H9 (cell line): ENCODE data around the gene CLIP3. TPM values are rescaled to one million over a fixed set of nuclear protein-coding genes. Genes with fewer than 3 reads are reported as not detected.

Source experiments
- DNase-seq: peaks from one replicate; pipeline ENCODE4 v3.0.0-alpha.2; 2017
- H2AFZ ChIP-seq: one replicate; pipeline ENCODE4 v1.6.1; 2013; ENCODE audit warnings: mild to moderate bottlenecking, low read length, control low read depth, moderate library complexity
- H2AK5ac ChIP-seq: 2 replicates; pipeline ENCODE4 v1.6.1; 2013; ENCODE audit warnings: low read length, control low read depth, mixed read lengths; ENCODE audit not compliant: insufficient read length
- H2BK120ac ChIP-seq: one replicate; pipeline ENCODE4 v1.6.1; 2013; ENCODE audit warnings: low read depth, mild to moderate bottlenecking, low read length, control low read depth, inconsistent platforms; ENCODE audit not compliant: poor library complexity, severe bottlenecking
- H2BK12ac ChIP-seq: 2 replicates; pipeline ENCODE4 v1.6.1; 2013; ENCODE audit warnings: low read length, control low read depth, mixed read lengths, low read depth; ENCODE audit not compliant: insufficient read length
- H2BK15ac ChIP-seq: 2 replicates; pipeline ENCODE4 v1.6.1; 2013; ENCODE audit warnings: low read depth, low read length, control low read depth
- H2BK20ac ChIP-seq: one replicate; pipeline ENCODE4 v1.6.1; 2013; ENCODE audit warnings: low read depth, mild to moderate bottlenecking, low read length, control low read depth, inconsistent platforms; ENCODE audit not compliant: poor library complexity, severe bottlenecking
- H2BK5ac ChIP-seq: 2 replicates; pipeline ENCODE4 v1.6.1; 2013; ENCODE audit warnings: low read length, control low read depth, mixed read lengths; ENCODE audit not compliant: insufficient read length
- H3K14ac ChIP-seq: 2 replicates; pipeline ENCODE4 v1.6.1; 2013; ENCODE audit warnings: low read length, control low read depth; ENCODE audit not compliant: insufficient read depth
- H3K18ac ChIP-seq: 2 replicates; pipeline ENCODE4 v1.6.1; 2013; ENCODE audit warnings: low read depth, mild to moderate bottlenecking, mixed read lengths, low read length, control low read depth; ENCODE audit not compliant: insufficient read length
- H3K23ac ChIP-seq: 2 replicates; pipeline ENCODE4 v1.6.1; 2013; ENCODE audit warnings: low read length, control low read depth, mixed read lengths, low read depth; ENCODE audit not compliant: insufficient read length
- H3K23me2 ChIP-seq: 2 replicates; pipeline ENCODE4 v1.6.1; 2013; ENCODE audit warnings: low read depth, mild to moderate bottlenecking, mixed read lengths, low read length, control low read depth; ENCODE audit not compliant: insufficient read length, poor library complexity, severe bottlenecking
- H3K27ac ChIP-seq: 2 replicates; pipeline ENCODE4 v1.5.1; 2013; ENCODE audit warnings: low read length, control low read depth, mixed read lengths, low read depth; ENCODE audit not compliant: insufficient read length
- H3K27me3 ChIP-seq: 2 replicates; pipeline ENCODE4 v1.6.1; 2013; ENCODE audit warnings: low read length, control low read depth, inconsistent platforms; ENCODE audit not compliant: insufficient read depth
- H3K4ac ChIP-seq: 2 replicates; pipeline ENCODE4 v1.6.1; 2013; ENCODE audit warnings: low read depth, mild to moderate bottlenecking, control low read depth, inconsistent platforms, low read length, moderate library complexity
- H3K4me1 ChIP-seq: 2 replicates; pipeline ENCODE4 v1.6.1; 2013; ENCODE audit warnings: low read length, control low read depth, inconsistent platforms; ENCODE audit not compliant: insufficient read depth
- H3K4me2 ChIP-seq: 2 replicates; pipeline ENCODE4 v1.6.1; 2013; ENCODE audit warnings: low read length, control low read depth, mixed read lengths; ENCODE audit not compliant: insufficient read length, insufficient read depth
- H3K56ac ChIP-seq: 2 replicates; pipeline ENCODE4 v1.6.1; 2013; ENCODE audit warnings: low read depth, mild to moderate bottlenecking, mixed read lengths, low read length, control low read depth; ENCODE audit not compliant: insufficient read length
- H3K79me1 ChIP-seq: 2 replicates; pipeline ENCODE4 v1.6.1; 2013; ENCODE audit warnings: low read depth, mild to moderate bottlenecking, moderate library complexity, low read length, control low read depth, inconsistent platforms; ENCODE audit not compliant: insufficient read depth, poor library complexity, severe bottlenecking
- H3K79me2 ChIP-seq: 2 replicates; pipeline ENCODE4 v1.6.1; 2013; ENCODE audit warnings: low read length, control low read depth, inconsistent platforms; ENCODE audit not compliant: insufficient read depth
- H3K9ac ChIP-seq: 2 replicates; pipeline ENCODE4 v1.6.1; 2013; ENCODE audit warnings: low read length, control low read depth, mixed read lengths; ENCODE audit not compliant: insufficient read length; ENCODE audit errors: extremely low read depth
- H3K9me3 ChIP-seq: one replicate; pipeline ENCODE4 v1.6.1; 2013; ENCODE audit warnings: low read depth, low read length, inconsistent platforms; ENCODE audit not compliant: control insufficient read depth
- H3T11ph ChIP-seq: one replicate; pipeline ENCODE4 v1.6.1; 2013; ENCODE audit warnings: mild to moderate bottlenecking, low read length, control low read depth, inconsistent platforms
- H4K20me1 ChIP-seq: one replicate; pipeline ENCODE4 v1.6.1; 2013; ENCODE audit not compliant: control insufficient read depth, insufficient read length, insufficient read depth
- H4K5ac ChIP-seq: 2 replicates; pipeline ENCODE4 v1.6.1; 2013; ENCODE audit warnings: low read depth, mild to moderate bottlenecking, mixed read lengths, low read length, control low read depth; ENCODE audit not compliant: insufficient read length
- H4K8ac ChIP-seq: replicated peaks from 2 replicates; pipeline ENCODE4 v1.6.1; 2013; ENCODE audit warnings: low read length, control low read depth, mixed read lengths, low read depth; ENCODE audit not compliant: insufficient read length
- H4K91ac ChIP-seq: 2 replicates; pipeline ENCODE4 v1.6.1; 2013; ENCODE audit warnings: low read depth, mild to moderate bottlenecking, moderate library complexity, mixed read lengths, low read length, control low read depth; ENCODE audit not compliant: insufficient read length
- H3K27ac Mint-ChIP-seq, 3 experiments: 2 replicates in 2 of 3; 3 replicates in 1 of 3; pipeline ENCODE4 v1.8.0; 2020 to 2021; ENCODE audit warnings: mixed read lengths in 3 of 3, mild to moderate bottlenecking in 1 of 3, moderate library complexity in 1 of 3
- H3K27me3 Mint-ChIP-seq: 2 replicates; pipeline ENCODE4 v1.8.0; 2021; ENCODE audit warnings: low read depth, mild to moderate bottlenecking, moderate library complexity, mixed read lengths
- H3K36me3 Mint-ChIP-seq, 3 experiments: 2 replicates in 2 of 3; 3 replicates in 1 of 3; pipeline ENCODE4 v1.8.0; 2020 to 2021; ENCODE audit warnings: low read depth in 3 of 3, mixed read lengths in 3 of 3; ENCODE audit not compliant: insufficient read depth in 1 of 3
- H3K4me1 Mint-ChIP-seq, 2 experiments: 2 replicates each; pipeline ENCODE4 v1.8.0; 2020; ENCODE audit warnings: mixed read lengths in 2 of 2
- H3K4me3 Mint-ChIP-seq, 2 experiments: 2 replicates in 1 of 2; 3 replicates in 1 of 2; pipeline ENCODE4 v1.8.0; 2020 to 2021; ENCODE audit warnings: mild to moderate bottlenecking in 2 of 2, mixed read lengths in 2 of 2, moderate library complexity in 1 of 2
- H3K9me3 Mint-ChIP-seq, 2 experiments: 2 replicates in 1 of 2; 3 replicates in 1 of 2; pipeline ENCODE4 v1.8.0; 2020; ENCODE audit warnings: mild to moderate bottlenecking in 2 of 2, mixed read lengths in 2 of 2, moderate library complexity in 1 of 2
- CTCF ChIP-seq: fragments of 200-600 bp; sonication (generic); conservative IDR thresholded peaks from 3 replicates; pipeline ENCODE4 v1.8.0; 2021; ENCODE audit warnings: antibody characterized with exemption, mild to moderate bottlenecking
- WGBS: extraction: QIAGEN DNeasy Blood & Tissue Kit; methylation state at CpG from one replicate; pipeline ENCODE4 v1.1.7; 2013; ENCODE audit warnings: missing lambda C conversion rate, low lambda C conversion rate, mixed read lengths; ENCODE audit not compliant: insufficient read length; ENCODE audit errors: extremely low coverage; 5-methylcytosine and 5-hydroxymethylcytosine counted together
- total RNA-seq: library from RNA; stranded (reverse); gene quantifications from 2 replicates; pipeline ENCODE4 v1.2.1, GENCODE V29; 2021

CLIP3 gene
- total RNA-seq, 1 experiment from 2014 or later, result 19.7 TPM

GRCh38 chr19:35978271-35978670 lies 54.4 kb downstream of the CLIP3 start:
- Histone ChIP-seq H3T11ph (no peak overlapping the region), H3K79me2 (no peaks in the 10 kb centered on the region), H3K27ac (no peak overlapping the region), H3K4me1 (no peaks in the 10 kb centered on the region), H4K91ac (no peak overlapping the region), H3K4me2 (no peak overlapping the region), H3K23me2 (no peaks in the 10 kb centered on the region), H2BK20ac (no peak overlapping the region), H2AFZ (no peak overlapping the region), H2BK15ac (no peak overlapping the region), H3K4ac (no peak overlapping the region), H2BK120ac (no peak overlapping the region), H3K79me1 (no peaks in the 10 kb centered on the region), H2BK5ac (no peak overlapping the region), H4K20me1 (no peaks in the 10 kb centered on the region), H3K56ac (no peak overlapping the region), H3K14ac (no peak overlapping the region), H3K18ac (no peak overlapping the region), H4K8ac (no peak overlapping the region), H2AK5ac (no peak overlapping the region), H3K9ac (no peak overlapping the region), H2BK12ac (no peak overlapping the region), H3K27me3 (no peaks in the 10 kb centered on the region), H3K23ac (no peak overlapping the region), H3K9me3 (no peaks in the 10 kb centered on the region), H4K5ac (no peak overlapping the region)
- Mint-ChIP-seq H3K9me3 (no peaks in the 10 kb centered on the region; a peak in 2 of 5 replicates), H3K27ac (no peak overlapping the region), H3K36me3 (no peaks in the 10 kb centered on the region), H3K4me3 (no peak overlapping the region; a peak in 2 of 5 replicates), H3K4me1 (peaks cover 15 to 19% of the 10 kb centered on the region in 2 experiments), H3K27me3 (peaks cover 44% of the 10 kb centered on the region)
- no peak for TF ChIP-seq CTCF
- WGBS, result no CpG with 5 or more reads among the region's 5 CpGs
- no peak for DNase-seq
